HS-5 (cell line): ENCODE data around the gene TMEM175.
"Not testable (repeated sequence)": the region's sequence is repeated elsewhere in the genome, so short reads cannot be mapped to it uniquely, and the experiment has no call there.

ENCODE experiments used
- DNase-seq: peaks from one replicate; pipeline ENCODE4 v3.0.0-alpha.2; 2012; ENCODE audit warnings: low read depth

The TMEM175 gene

DNA sequence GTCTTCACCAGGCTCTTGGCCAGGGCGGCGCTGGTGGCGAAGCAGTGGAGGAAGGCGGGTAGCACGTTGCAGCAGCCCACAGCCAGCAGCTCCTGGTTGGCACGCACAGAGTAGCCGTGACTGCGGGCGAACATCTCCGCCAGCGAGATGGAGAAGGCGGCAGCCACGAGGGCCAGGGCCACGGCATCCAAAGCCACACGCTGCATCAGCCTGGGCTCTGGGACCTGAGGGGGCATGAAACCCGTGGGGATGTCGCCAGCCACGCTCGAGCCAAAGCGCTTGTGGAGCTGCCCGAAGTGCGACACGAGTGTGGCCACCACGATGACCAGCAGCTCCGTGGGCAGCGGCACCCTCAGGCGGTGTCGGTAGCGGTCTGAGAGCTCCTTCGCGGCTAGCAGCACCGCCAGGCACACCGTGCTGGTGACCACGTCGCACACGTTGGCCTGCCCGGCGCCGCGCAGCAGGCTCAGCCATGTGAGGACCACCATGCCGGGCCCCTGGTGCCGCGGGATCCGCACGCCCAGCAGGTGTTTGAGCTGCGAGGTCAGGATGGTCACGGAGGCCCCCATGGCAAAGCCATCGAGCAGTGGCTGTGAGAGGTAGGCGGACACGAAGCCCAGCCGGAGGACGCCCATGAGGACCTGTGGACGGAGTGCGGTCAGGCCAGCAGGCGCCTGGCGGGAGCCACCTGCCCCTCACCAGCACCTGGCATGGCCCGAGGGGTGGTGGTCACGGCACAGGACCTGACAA lies 57.6 kb downstream of the TMEM175 start:
- no peak for DNase-seq

DNA sequence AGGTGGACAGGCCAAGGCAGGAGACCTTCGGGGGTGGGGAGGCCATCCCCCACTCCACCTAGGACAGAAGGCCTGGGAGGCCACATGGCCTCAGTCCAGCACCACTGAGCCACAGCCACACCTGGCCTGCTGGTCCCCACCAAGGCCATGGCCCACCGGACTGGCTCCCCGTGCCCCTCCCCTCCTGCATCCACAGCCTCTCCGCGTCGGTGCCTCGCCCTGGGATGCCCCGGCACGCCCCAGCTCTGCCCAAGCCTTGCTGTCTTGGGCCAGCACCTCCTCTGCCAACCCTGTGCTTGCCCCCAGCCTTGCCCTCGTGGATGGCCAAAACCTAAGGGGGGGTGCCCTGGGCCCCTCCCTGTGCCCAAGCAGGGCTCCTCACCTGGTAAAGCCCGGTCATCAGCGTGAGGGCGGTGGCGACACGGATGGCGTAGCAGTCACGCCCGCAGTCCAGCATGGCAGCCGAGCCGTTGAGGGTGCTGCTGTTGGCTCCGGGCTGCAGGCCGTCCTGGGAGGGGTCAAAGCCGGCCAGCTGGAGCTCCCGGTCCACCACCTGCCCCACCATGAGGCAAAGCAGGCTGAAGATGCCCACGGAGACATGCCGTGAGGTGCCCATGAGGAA lies 58.6 kb downstream of the TMEM175 start:
- DNase-seq, result no peak

DNA sequence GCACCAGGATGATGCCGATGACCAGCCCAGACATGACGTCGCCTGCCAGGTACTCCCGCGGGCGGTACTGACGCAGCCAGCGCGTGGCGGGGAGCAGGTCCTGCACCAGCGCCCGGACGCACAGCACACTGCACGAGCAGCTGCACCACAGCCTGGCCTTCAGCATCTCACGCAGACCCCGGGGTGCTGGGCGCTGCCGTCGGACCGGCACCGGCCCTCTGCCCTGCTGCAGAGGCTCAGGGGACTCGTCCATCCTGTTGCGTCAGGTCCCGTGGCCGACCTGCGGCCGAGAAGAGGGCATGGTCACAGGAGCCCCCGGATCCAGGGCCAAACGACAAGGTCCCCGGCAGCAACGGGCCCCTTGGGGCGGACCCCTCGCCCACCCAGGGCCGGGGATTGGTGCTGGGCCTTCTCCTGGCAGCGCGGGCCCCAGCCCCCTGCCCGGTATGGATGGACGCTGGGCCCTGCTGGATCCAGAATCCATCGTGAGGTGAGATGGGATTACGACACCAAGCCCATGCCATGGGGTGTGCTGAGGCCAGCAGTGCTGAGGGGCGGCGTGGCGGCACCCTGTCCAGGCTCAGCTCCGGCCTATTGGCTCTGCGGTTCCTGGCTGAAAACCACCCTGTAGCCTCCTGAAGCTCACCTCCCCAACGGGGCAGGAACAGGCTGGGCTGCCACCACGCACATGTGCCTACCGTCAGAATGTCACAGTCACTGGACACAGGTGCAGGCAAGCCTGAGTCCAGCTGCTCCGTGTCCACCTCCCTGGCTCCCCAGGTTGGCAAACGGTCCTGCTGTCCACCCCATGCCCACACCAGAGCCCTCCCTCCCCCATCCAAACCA lies 59.4 kb downstream of the TMEM175 start:
- no peak for DNase-seq

DNA sequence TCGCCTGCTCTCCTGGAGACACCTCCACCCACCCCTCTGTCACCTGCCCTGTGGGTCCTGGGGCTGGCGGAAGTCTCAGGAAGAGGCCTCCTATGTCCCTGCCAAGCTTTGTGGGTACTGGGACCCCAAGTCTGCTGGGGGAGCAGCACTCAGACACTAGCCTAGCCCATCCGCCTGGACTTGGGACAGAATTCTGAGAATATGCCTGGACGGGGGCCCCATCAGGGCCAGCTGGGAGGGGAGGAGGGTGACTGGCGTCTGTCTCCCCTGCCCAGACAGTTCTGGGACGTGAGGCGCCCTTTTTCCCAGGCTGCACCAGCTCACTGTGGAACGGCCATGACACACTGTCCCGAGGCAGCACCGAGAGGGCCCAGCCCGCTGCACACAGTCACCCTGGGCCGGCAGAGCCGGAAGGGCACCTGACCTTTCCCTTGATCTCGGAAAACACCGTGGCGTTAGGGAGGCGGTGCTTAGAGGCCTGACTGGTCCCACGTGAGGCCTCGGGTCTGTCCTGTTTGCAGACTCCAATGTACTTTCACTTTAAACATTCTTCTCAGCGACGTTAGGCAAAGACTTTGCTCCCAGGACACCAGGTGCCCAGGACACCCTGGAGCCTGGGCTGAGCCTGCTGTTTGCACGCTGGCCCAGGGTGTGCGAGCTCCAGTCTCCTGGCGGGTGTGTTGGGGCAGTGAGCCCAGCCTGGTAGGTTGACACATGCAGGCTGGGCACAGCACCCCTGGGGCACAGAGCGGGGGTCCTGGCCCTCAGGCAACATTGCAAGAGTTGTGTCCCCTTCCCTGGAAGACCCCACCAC lies 60.2 kb downstream of the TMEM175 start:
- DNase-seq, result no peak

DNA sequence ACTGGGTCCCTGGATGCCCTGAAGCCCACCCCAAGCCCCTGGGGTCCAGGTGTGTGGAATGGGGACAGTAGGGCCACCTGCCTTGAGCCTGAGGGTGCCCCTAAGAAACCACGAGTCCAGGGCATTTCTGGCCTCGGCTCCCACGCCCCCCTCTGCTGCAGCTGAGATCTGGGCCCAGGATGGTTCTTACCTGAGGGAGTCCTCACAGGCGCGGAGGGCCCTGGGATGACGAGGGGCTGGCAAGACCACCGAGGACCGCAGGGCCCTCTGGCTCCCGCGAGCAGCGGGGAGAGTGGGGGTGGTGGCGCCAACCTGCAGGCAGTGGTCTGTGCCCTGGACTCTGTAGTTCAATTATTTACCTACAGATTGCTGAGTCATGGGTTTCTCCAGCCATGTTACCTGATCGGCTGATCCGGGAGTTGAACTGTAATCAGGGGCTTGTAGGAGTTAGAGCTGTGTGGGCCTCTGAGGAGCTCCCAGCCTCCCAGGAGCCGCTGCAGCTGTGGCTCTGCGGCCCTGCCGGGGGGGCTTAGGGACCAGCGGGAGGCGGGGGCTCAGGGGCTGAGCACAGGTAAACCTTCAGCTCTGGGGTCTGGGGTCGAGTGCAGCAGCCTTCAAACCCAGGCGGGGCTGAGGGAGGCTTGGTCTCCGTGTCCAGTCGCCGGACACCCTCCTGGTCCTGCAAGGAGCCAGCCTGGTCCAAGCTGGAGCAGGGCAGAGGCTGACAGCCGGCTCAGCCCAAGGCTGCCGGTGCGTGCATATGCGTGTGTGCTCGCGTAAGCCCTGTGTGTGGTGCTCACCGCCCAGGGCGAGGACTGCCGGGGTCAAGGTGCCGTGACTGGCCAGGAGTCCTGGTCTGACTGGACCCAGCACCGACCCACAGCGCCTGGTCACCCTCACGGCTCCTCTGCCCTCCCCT lies 61.1 kb downstream of the TMEM175 start, which contains the start of gene SLC26A1:
TSS of gene SLC26A1 (minus strand) at position 294 of the 919 bp plus-strand sequence. CDS start 1,701 bp downstream, outside the sequence.
- DNase-seq, result no peak

DNA sequence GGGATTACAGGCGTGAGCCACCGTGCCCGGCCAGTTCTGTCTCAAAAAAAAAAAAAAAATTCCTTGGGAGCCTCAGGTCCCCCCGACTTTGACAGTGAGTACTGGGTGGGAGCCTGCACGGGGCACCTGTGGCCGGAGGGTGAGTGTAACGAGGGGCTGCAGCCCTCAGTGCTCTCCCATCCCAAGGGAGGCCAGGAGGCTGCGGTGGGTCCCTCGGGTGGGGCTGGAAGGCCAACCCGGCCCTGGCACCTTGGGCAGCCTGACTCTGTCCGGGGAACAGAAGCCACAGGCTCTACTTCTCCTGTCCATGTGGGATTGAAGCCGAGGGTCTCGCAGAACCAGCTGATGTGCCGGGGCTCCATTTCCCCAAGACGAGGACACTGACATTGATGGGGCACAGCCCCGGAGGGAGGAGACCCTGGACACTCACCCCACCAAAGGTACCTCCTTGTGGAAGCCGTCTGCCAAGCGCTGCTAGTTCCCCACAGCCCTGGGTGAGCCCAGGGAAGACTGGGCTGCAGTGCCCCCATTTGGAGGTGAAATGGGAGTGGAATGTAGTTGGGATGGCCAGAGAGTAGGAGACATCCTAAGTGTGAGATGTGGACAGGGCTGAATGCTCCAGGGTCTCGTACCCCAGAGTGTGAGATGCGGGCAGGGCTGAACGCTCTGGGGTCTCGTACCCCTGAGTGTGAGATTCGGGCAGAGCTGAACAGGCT lies 63.2 kb downstream of the TMEM175 start:
- DNase-seq, result no peak

DNA sequence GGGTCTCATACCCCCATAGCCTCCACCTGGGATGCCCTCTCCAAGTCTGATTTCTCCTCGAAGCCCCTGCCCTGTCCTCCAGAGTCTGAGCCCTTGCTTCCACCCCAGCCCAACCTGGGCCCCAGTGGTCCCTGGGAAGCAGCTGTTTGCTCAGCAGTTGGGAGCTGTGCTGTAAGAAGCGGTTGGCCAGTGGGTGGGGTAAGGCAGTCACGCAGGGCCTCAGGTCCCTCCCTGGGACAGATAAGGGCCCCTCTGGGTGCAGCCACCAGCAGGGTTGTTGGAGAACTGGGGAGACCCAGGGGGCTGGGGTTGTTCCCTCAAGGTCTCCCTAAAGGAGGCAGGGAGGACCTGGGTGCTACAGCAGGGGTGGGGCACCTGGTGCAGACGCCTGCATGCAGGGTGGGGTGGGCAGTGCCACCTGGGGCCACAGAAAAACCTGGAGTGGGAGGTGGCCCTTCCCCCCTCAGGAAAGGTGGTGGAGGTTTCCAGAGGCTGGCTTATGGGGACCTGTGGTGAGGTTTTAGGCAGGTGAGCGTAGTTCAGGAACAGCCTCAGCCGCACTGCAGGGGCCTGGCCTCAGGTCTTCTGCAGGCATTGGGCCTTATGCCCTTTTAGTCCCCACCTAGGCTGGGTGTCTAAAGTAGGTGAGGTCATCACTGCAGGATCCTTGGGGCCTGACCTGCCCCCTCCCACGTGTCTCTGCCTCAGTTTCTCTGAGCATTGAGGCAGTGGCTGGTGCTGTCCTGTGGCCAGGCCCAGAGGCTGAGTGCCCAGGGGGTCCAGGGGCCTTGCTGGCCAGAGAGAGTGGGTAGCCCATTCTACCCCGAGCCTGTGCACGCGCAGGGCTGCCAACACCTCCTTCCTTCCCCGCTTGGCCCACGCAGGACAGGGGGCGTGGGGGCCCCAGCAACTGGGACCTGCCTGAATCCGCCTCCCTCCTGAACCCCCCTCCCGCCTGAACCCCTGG lies 64.1 kb downstream of the TMEM175 start:
- no peak for DNase-seq

DNA sequence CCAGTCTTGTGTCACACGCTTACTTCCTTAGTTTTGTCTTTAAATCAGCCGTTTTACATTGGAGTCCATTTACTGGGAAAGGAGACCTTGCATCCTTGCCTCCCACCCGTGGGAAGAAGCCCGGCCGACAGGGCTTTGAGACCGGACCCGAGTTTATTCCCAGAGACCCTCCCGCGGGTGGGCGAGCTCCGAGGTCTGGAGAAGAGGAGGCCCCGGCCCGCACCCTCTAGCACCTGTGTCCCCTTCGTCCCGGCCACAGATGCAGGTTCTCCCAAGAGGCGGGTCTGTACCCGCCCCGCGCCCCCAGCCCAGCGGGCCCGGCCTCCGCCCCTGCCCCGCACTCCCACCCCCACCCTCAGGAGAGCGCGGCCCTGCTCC lies 64.7 kb downstream of the TMEM175 start:
- DNase-seq, result no peak

DNA sequence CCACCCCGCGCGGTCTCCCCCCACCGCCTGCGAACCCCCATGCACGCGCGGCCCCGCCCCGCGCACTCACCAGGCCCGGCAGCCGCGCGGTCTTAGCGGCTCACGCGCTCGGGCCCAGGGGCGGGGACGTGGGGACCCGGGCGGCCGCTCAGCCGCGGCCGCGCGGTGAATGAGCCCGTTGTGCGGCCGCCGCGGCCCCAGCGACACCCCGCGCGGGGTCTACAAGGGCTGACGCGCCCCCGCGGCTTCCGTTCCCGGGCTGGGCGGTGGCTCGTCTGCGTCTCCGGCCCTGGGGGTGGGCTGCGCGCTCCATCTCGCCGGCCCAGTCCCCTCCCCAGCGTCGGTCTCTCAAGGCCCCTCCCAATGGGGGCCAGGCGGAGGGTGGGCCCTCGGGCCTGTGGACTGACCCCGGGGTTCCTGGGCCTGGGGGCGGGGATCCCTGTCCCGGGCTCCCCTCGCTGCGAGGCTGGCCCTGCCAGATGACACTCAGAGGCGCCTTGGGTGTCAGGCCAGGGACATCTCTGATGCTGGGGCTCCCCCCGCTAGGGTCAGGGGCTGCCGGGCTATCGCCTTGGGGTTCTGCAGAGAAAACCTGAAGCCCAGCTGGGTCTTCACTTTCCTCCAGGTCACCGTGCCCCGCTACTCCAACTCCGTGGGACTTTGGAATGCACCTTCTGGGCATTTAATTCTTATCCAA lies 65.3 kb downstream of the TMEM175 start:
- no peak for DNase-seq

DNA sequence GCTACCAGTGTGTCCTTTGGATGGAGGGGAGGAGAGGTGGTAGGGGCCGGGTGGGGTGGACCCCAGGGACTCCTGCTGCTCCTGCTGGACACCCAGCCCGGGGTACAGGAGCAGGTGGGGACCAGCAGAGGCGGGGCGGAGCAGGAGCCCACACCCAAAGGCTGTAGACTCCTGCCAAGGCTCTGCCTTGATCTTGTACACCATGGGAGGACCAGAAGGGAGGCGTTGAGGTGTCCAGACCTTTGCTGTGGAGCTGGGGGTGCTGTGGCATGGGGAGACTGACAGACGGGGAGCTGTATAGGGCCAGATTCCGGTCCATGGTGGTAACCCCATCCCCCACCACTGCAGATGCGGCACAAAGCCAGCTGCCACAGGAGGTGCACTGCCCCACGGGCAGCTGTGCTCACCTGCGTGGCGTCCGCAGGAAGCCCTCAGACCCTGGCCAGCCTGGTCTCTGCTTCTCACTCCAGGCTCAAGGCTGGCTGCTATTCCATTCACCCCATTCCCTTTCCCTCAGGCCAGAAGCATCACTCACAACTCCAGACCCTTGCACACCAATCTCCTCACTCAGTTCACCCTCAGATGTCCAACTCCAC lies 65.9 kb downstream of the TMEM175 start:
- DNase-seq, result no peak

DNA sequence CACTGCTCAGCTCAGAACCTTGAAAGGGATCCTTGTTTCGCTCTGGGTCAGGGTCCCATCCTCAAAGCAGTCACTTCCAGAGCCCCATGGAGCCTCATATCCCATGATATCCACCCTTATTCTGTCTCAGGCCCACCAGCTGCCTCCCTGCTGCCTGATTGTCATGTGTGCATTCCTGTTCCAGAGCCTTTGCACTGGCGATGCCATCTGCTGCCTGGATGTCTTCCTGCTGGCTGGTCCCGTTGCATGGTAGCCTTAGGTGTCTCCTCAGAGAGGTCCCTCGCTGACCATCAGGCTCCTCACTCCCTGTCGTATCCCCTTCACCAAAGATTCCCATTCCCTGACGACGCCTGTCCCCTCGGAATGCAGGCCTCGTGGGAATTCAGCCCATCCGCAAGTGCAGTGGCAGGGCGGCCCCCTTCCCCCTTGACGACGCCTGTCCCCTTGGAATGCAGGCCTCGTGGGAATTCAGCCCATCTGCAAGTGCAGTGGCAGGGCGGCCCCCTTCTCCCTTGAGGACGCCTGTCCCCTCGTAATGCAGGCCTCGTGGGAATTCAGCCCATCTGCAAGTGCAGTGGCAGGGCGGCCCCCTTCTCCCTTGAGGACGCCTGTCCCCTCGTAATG lies 67.1 kb downstream of the TMEM175 start:
- not testable (repeated sequence) for DNase-seq

DNA sequence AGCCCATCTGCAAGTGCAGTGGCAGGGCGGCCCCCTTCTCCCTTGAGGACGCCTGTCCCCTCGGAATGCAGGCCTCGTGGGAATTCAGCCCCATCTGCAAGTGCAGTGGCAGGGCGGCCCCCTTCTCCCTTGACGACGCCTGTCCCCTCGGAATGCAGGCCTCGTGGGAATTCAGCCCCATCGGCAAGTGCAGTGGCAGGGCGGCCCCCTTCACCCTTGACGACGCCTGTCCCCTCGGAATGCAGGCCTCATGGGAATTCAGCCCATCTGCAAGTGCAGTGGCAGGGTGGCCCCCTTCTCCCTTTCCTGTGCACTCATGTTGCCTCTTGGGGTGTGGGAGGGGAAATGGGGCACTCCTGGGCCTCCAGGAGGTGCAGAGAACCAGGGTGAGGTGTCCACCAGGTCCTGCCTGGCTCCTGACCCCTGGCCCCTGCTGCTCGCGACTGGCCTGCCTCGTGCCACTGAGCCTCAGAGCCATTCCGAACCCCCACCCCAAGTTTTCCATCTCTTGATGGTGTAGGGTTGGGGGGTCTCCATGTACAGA lies 67.7 kb downstream of the TMEM175 start:
- DNase-seq, result no peak

DNA sequence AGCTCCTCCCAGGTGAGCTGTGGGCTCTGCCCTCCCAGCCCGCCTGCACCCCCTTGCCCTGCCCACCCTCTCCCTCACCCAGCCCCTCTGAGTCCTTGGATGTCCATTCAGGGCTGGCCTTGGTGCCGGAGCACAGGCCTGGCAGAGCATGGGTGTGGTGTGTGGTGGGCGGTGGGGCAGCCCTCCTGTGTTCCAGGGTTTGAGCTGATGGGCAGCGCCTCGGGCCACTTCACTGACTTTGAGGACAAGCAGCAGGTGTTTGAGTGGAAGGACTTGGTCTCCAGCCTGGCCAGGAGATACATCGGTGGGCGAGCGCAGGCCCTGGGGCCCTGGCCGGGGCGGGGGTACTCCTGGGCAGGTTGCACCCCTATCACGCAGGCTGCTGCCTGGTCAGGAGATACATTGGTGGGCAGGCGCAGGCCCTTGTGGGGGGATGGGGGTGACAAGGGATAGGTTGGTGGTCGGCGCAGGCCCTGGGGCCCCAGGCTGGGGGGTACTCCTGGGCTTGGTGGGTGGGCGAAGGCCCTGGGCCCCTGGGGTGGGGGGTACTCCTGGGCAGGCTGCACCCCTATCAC lies 68.5 kb downstream of the TMEM175 start:
- DNase-seq, result no peak

DNA sequence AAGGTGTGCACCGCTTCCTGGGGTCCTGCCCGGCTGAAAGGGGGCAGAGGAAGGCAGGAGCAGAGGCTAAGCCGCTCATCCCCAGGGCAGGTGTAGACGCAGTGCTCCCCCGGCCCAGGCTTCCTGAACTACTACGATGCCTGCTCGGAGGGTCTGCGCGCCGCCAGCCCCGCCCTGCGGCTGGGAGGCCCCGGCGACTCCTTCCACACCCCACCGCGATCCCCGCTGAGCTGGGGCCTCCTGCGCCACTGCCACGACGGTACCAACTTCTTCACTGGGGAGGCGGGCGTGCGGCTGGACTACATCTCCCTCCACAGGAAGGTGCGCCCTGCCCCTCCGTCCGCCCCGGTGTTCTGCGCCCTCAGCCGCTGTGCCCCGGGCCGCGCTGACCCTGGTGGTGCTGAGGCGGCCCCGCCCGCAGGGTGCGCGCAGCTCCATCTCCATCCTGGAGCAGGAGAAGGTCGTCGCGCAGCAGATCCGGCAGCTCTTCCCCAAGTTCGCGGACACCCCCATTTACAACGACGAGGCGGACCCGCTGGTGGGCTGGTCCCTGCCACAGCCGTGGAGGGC lies 69.4 kb downstream of the TMEM175 start:
- no peak for DNase-seq

DNA sequence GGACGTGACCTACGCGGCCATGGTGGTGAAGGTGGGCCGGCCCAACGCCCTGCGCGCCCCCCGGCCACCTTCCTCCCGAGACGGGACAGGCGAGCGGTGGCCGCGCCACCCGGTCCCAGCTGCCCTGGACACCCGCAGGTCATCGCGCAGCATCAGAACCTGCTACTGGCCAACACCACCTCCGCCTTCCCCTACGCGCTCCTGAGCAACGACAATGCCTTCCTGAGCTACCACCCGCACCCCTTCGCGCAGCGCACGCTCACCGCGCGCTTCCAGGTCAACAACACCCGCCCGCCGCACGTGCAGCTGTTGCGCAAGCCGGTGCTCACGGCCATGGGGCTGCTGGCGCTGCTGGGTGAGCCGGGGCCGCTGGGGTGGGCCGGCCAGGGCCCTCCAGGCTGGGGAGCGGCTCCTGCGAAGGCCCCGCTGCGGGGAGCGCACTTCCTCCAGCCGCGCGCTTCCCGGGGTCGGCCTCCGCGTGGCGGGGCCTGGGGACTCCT lies 69.9 kb downstream of the TMEM175 start:
- no peak for DNase-seq

DNA sequence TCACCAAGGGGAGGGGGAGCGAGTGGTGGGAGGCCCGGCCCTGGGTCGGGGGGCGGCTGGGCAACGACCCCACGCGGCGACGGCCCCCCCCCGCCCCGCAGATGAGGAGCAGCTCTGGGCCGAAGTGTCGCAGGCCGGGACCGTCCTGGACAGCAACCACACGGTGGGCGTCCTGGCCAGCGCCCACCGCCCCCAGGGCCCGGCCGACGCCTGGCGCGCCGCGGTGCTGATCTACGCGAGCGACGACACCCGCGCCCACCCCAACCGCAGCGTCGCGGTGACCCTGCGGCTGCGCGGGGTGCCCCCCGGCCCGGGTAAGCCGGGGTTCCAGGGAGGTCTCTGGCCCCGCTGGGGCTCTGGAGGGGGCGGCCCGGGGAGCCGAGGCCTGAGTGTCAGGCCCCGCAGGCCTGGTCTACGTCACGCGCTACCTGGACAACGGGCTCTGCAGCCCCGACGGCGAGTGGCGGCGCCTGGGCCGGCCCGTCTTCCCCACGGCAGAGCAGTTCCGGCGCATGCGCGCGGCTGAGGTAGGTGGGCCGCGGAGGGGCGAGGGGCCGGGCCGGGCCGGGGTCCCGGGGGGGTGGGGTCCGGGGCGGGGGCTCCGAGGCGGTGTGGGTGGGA lies 70.5 kb downstream of the TMEM175 start:
- no peak for DNase-seq
